Uterus (tissue), 4 donors: ENCODE results near the gene RFX1. TPM values are rescaled to one million over a fixed set of nuclear protein-coding genes. Genes with fewer than 3 reads are reported as not detected.
A peak's percentile ranks its signal among the peaks of the same experiment; 100 is the strongest.

Experiments
- DNase-seq, 2 donors: peaks; one replicate each; pipeline ENCODE4 v3.0.0-alpha.2; 2019 to 2020
- H3K27ac ChIP-seq, 2 donors: fragments of 200-600 bp; sonication (generic); 1 replicate in 1 of 2; 2 replicates in 1 of 2; pipeline ENCODE4 v1.5.1; 2016 to 2018
- H3K27me3 ChIP-seq, 2 donors: fragments of 200-600 bp; sonication (generic); one replicate each; pipeline ENCODE4 v1.5.1; 2018 to 2019; ENCODE audit warnings: control low read depth in 1 of 2
- H3K36me3 ChIP-seq, 2 donors: fragments of 200-600 bp; sonication (generic); one replicate each; pipeline ENCODE4 v1.5.1; 2019; ENCODE audit warnings: control low read depth in 1 of 2
- H3K4me1 ChIP-seq, 2 donors: fragments of 200-600 bp; sonication (generic); one replicate each; pipeline ENCODE4 v1.5.1; 2018 to 2019; ENCODE audit warnings: control low read depth in 1 of 2
- H3K4me3 ChIP-seq, 2 donors: fragments of 200-600 bp; sonication (generic); 1 replicate in 1 of 2; 2 replicates in 1 of 2; pipeline ENCODE4 v1.5.1; 2018 to 2019; ENCODE audit warnings: mild to moderate bottlenecking in 1 of 2
- H3K9me3 ChIP-seq, 2 donors: fragments of 200-600 bp; sonication (generic); one replicate each; pipeline ENCODE4 v1.5.1; 2019; ENCODE audit warnings: control low read depth in 1 of 2
- POLR2A ChIP-seq, 2 donors: fragments of 450-650 bp; IDR thresholded peaks; one replicate each; pipeline ENCODE4 v1.6.1; 2016; ENCODE audit warnings: antibody characterized with exemption in 2 of 2, mild to moderate bottlenecking in 1 of 2, moderate library complexity in 1 of 2
- intact Hi-C: fragments of 100-400 bp; cut with DNase I; formaldehyde crosslinking; loops from one replicate; pipeline ENCODE4 v1.15.1; 2023; ENCODE audit warnings: low total_unique reads
- total RNA-seq, 4 donors: library from RNA; depleted of rRNA in 3 of 4; stranded (reverse); fragments of >200 nt in 3 of 4; gene quantifications; one replicate each; pipeline versions ENCODE4 v1.1.0 to v1.2.4, GENCODE V29; 2014 to 2023
- TF ChIP-seq, protein P1 (sequence below), 4 experiments: fragments of 200-600 bp in 2 of 4; fragments of 450-650 bp in 2 of 4; sonication (generic) in 2 of 4; IDR thresholded peaks; one replicate each; pipeline ENCODE4 v1.5.1; 2016 to 2019; ENCODE audit warnings: antibody characterized with exemption in 4 of 4, mild to moderate bottlenecking in 2 of 4, moderate library complexity in 1 of 4
- donor health status: DM: yes; HTN: yes; CAD: no.

RFX1 gene
- 10 to 100 TPM in 1 of 4 donors, 1 to 10 TPM in 2, under 1 TPM in 1; 0.26 to 14.1 (median 4.1) TPM for total RNA-seq

DNA sequence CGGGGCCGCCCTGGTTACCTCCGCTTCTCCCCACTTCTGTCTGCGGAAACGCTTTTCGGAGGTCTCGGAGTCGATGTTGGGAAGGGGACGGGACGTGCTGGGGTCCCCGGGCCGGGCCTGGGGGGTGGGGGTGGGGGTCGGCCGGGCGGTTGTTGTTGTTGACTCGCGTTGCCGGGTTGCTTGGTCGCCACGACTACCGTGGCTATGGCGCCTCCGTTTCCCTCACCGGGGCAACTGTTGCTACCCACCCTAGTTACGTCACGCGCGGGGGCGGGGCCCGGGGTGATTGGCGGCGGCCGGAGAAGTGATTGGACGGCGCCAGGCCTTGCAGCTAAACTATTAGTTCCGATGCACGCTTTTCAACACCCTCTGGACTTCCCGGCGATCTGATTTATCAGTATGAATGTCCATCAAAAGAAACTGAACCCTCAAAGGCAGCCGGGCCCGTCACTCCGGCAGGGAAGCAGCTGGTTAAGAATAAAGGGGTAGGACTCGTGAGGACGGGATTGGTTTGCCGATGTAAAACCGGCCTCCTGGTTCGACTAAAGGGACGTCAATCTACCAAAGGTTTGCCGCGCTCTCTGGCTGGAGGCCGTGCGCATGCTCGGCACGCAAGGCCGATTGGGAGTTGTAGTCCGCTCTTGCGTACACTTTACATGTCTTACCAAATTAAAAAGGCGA lies at the start of gene RFX1:
TSS of gene RFX1 (minus strand) at position 236 of the 681 bp plus-strand sequence. CDS start 12,477 bp downstream, outside the sequence.
- peak; percentile 100 for DNase-seq
- peak within 1 kb of the TSS; percentile 98 to 100 for H3K27ac ChIP-seq
- no peaks in the 10 kb centered on the region for H3K27me3 ChIP-seq
- peak within 1 kb of the TSS; percentile 82 to 95 for H3K4me3 ChIP-seq
- intact Hi-C loops = no loop called here
- H3K4me1 ChIP-seq = no peaks in the 10 kb centered on the region
- H3K36me3 ChIP-seq = no peaks in the 10 kb centered on the region
- TF ChIP-seq, protein P1, sequence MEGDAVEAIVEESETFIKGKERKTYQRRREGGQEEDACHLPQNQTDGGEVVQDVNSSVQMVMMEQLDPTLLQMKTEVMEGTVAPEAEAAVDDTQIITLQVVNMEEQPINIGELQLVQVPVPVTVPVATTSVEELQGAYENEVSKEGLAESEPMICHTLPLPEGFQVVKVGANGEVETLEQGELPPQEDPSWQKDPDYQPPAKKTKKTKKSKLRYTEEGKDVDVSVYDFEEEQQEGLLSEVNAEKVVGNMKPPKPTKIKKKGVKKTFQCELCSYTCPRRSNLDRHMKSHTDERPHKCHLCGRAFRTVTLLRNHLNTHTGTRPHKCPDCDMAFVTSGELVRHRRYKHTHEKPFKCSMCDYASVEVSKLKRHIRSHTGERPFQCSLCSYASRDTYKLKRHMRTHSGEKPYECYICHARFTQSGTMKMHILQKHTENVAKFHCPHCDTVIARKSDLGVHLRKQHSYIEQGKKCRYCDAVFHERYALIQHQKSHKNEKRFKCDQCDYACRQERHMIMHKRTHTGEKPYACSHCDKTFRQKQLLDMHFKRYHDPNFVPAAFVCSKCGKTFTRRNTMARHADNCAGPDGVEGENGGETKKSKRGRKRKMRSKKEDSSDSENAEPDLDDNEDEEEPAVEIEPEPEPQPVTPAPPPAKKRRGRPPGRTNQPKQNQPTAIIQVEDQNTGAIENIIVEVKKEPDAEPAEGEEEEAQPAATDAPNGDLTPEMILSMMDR (IDR thresholded peaks at IDR 0.05) = peak in 1 of 4 experiments; percentile 35
- TF ChIP-seq POLR2A (IDR thresholded peaks at IDR 0.05) = no peak
- H3K9me3 ChIP-seq = no peaks in the 10 kb centered on the region

- H3K4me1 ChIP-seq = peaks cover 0 to 7% of the 10 kb centered on the region in 2 donors
- no peaks in the 10 kb centered on the region for H3K36me3 ChIP-seq
- intact Hi-C loops = no loop called here
- TF ChIP-seq POLR2A (IDR thresholded peaks at IDR 0.05) = no peak
- TF ChIP-seq, protein P1 (IDR thresholded peaks at IDR 0.05) = no peak
- no peaks in the 10 kb centered on the region for H3K9me3 ChIP-seq
- no peak overlapping the region for H3K27ac ChIP-seq
- DNase-seq = no peak
- peaks cover 0 to 8% of the 10 kb centered on the region in 2 donors for H3K27me3 ChIP-seq
- H3K4me3 ChIP-seq = no peak overlapping the region
Observed at GRCh38 chr19:14055396-14055795, 49.3 kb upstream of the RFX1 start.

GRCh38 chr19:14054721-14055120 lies 48.6 kb upstream of the RFX1 start:
- Histone ChIP-seq H3K27me3 (peaks cover 0 to 2% of the 10 kb centered on the region in 2 donors), H3K9me3 (no peaks in the 10 kb centered on the region), H3K27ac (no peak overlapping the region), H3K36me3 (no peaks in the 10 kb centered on the region), H3K4me1 (peaks cover 0 to 7% of the 10 kb centered on the region in 2 donors), H3K4me3 (no peak overlapping the region)
- no peak for DNase-seq
- intact Hi-C loops = no loop called here
- TF ChIP-seq, protein P1 (IDR thresholded peaks at IDR 0.05) = no peak
- TF ChIP-seq POLR2A (IDR thresholded peaks at IDR 0.05) = no peak

- Histone ChIP-seq H3K9me3 (no peaks in the 10 kb centered on the region), H3K4me1 (peaks cover 0 to 7% of the 10 kb centered on the region in 2 donors), H3K27me3 (no peaks in the 10 kb centered on the region), H3K36me3 (no peaks in the 10 kb centered on the region), H3K27ac (no peak overlapping the region), H3K4me3 (no peak overlapping the region)
- TF ChIP-seq POLR2A (IDR thresholded peaks at IDR 0.05) = no peak
- TF ChIP-seq, protein P1 (IDR thresholded peaks at IDR 0.05) = no peak
- intact Hi-C loops = no loop called here
- DNase-seq = no peak
Observed at GRCh38 chr19:14054099-14054498, 48.0 kb upstream of the RFX1 start.

DNA sequence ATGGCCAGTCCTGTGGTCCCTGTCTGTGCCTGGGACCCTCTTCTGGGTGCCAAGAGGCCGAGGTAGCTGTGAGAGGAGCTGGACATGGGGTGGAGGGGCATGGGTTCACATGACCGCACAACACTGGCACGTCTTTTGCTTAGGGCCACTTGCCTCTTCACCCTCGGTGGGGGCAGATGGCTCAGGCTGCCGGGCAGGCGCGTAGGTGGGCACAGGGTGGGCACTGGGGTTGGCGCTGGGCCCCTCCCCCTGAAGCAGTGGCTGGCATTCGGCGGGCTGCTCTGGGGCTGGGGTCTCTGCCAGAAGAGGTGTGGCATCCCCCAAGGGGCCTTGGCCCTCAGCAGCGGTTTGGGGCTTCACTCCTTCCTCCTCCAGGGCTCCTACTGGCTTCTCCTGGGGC lies 47.4 kb upstream of the RFX1 start:
- Histone ChIP-seq H3K4me1 (peaks cover 0 to 7% of the 10 kb centered on the region in 2 donors), H3K27ac (no peak overlapping the region), H3K9me3 (no peaks in the 10 kb centered on the region), H3K36me3 (no peaks in the 10 kb centered on the region), H3K4me3 (no peak overlapping the region), H3K27me3 (no peaks in the 10 kb centered on the region)
- no peak for TF ChIP-seq POLR2A (IDR thresholded peaks at IDR 0.05)
- TF ChIP-seq, protein P1 (IDR thresholded peaks at IDR 0.05) = no peak
- DNase-seq = no peak
- intact Hi-C loops = no loop called here
